Neural progenitor cell (in vitro differentiated cells): ENCODE results near the gene DGUOK. TPM values are rescaled to one million over a fixed set of nuclear protein-coding genes. Genes with fewer than 3 reads are reported as not detected.

ENCODE experiments used
- DNase-seq: peaks from one replicate; pipeline ENCODE4 v3.0.0-alpha.2; 2016; ENCODE audit warnings: low spot score
- H2AFZ ChIP-seq: fragments of 200-600 bp; sonication (generic); replicated peaks from 2 replicates; pipeline ENCODE4 v1.6.1; 2016; ENCODE audit warnings: antibody characterized with exemption
- H3F3A ChIP-seq: fragments of 200-600 bp; sonication (generic); 2 replicates; pipeline ENCODE4 v1.6.1; 2016; ENCODE audit warnings: antibody characterized with exemption, low read depth
- H3K27ac ChIP-seq: fragments of 200-600 bp; sonication (generic); 2 replicates; pipeline ENCODE4 v1.5.1; 2016; ENCODE audit warnings: mild to moderate bottlenecking
- H3K27me3 ChIP-seq: fragments of 200-600 bp; sonication (generic); 2 replicates; pipeline ENCODE4 v1.6.1; 2016; ENCODE audit warnings: mild to moderate bottlenecking, moderate library complexity
- H3K36me3 ChIP-seq: fragments of 200-600 bp; sonication (generic); 2 replicates; pipeline ENCODE4 v1.5.1; 2016
- H3K4me1 ChIP-seq: fragments of 200-600 bp; sonication (generic); 2 replicates; pipeline ENCODE4 v1.6.1; 2016; ENCODE audit warnings: mixed run types
- H3K4me2 ChIP-seq: fragments of 200-600 bp; sonication (generic); 2 replicates; pipeline ENCODE4 v1.6.1; 2016
- H3K4me3 ChIP-seq: fragments of 200-600 bp; sonication (generic); 2 replicates; pipeline ENCODE4 v1.5.1; 2016
- H3K79me2 ChIP-seq: fragments of 200-600 bp; sonication (generic); 2 replicates; pipeline ENCODE4 v1.6.1; 2016; ENCODE audit warnings: low read depth
- H3K9ac ChIP-seq: fragments of 200-600 bp; sonication (generic); 2 replicates; pipeline ENCODE4 v1.6.1; 2016
- H3K9me3 ChIP-seq: fragments of 200-600 bp; sonication (generic); 2 replicates; pipeline ENCODE4 v1.5.1; 2016; ENCODE audit warnings: low read depth
- H4K20me1 ChIP-seq: fragments of 200-600 bp; sonication (generic); 2 replicates; pipeline ENCODE4 v1.6.1; 2016; ENCODE audit warnings: low read depth
- H3K27ac Mint-ChIP-seq: 3 replicates; pipeline ENCODE4 v1.8.0; 2021; ENCODE audit warnings: mixed read lengths
- H3K27me3 Mint-ChIP-seq: 2 replicates; pipeline ENCODE4 v1.8.0; 2022; ENCODE audit warnings: low read depth, mild to moderate bottlenecking, inconsistent platforms, moderate library complexity, mixed read lengths; ENCODE audit not compliant: insufficient read depth
- H3K36me3 Mint-ChIP-seq: 3 replicates; pipeline ENCODE4 v1.8.0; 2021; ENCODE audit warnings: mixed read lengths
- H3K4me1 Mint-ChIP-seq: 3 replicates; pipeline ENCODE4 v1.8.0; 2021; ENCODE audit warnings: mixed read lengths
- H3K4me3 Mint-ChIP-seq: 3 replicates; pipeline ENCODE4 v1.8.0; 2021; ENCODE audit warnings: mild to moderate bottlenecking, moderate library complexity, mixed read lengths
- H3K9me3 Mint-ChIP-seq: 3 replicates; pipeline ENCODE4 v1.8.0; 2020; ENCODE audit warnings: mixed read lengths
- CTCF ChIP-seq: fragments of 200-600 bp; sonication (generic); IDR thresholded peaks from 2 replicates; pipeline ENCODE4 v1.5.1; 2017; ENCODE audit warnings: antibody characterized with exemption, mild to moderate bottlenecking
- EZH2 ChIP-seq: fragments of 200-600 bp; sonication (generic); IDR thresholded peaks from 2 replicates; pipeline ENCODE4 v1.6.1; 2017; ENCODE audit warnings: antibody characterized with exemption, mild to moderate bottlenecking, moderate library complexity
- EZH2phosphoT487 ChIP-seq: fragments of 200-600 bp; sonication (generic); IDR thresholded peaks from 2 replicates; pipeline ENCODE4 v1.6.1; 2017; ENCODE audit warnings: antibody characterized with exemption
- total RNA-seq: library from RNA; depleted of rRNA; stranded (reverse); fragments of >200 nt; gene quantifications from 2 replicates; pipeline ENCODE4 v1.2.3, GENCODE V29; 2015; ENCODE audit warnings: low replicate concordance

The DGUOK gene
- total RNA-seq, 1 donor from 2014 or later, result 79.0 TPM

- peaks cover 17% of the 10 kb centered on the region for H3K4me1 ChIP-seq
- H3K4me3 ChIP-seq, result no peak overlapping the region
- no peaks in the 10 kb centered on the region for H3K36me3 ChIP-seq
- Mint-ChIP-seq H3K36me3 (peaks cover 5% of the 10 kb centered on the region), H3K4me1 (peaks cover 42% of the 10 kb centered on the region), H3K27me3 (peaks cover 7% of the 10 kb centered on the region), H3K27ac (no peak overlapping the region), H3K4me3 (no peak overlapping the region), H3K9me3 (no peaks in the 10 kb centered on the region)
- no peaks in the 10 kb centered on the region for H3K27me3 ChIP-seq
- peaks cover 79% of the 10 kb centered on the region for H4K20me1 ChIP-seq
- H3K79me2 ChIP-seq, result peaks cover 52% of the 10 kb centered on the region
- DNase-seq, result no peak
- no peak overlapping the region for H2AFZ ChIP-seq
- TF ChIP-seq EZH2phosphoT487, result no peak
- no peak for TF ChIP-seq EZH2
- no peak for TF ChIP-seq CTCF
- no peaks in the 10 kb centered on the region for H3F3A ChIP-seq
- no peak overlapping the region for H3K27ac ChIP-seq
- H3K9me3 ChIP-seq, result no peaks in the 10 kb centered on the region
- no peak overlapping the region for H3K4me2 ChIP-seq
- no peak overlapping the region for H3K9ac ChIP-seq
These were observed 69.1 kb downstream of the DGUOK start for GRCh38 chr2:73995810-73996209.

GRCh38 chr2:73997813-73998212, 71.1 kb downstream of the DGUOK start:
- Mint-ChIP-seq H3K9me3 (no peaks in the 10 kb centered on the region), H3K36me3 (peaks cover 2% of the 10 kb centered on the region), H3K27ac (peak overlapping the region; percentile 14), H3K27me3 (peaks cover 7% of the 10 kb centered on the region), H3K4me1 (peaks cover 54% of the 10 kb centered on the region), H3K4me3 (no peak overlapping the region)
- TF ChIP-seq EZH2 (no peak), CTCF (peak; percentile 13), EZH2phosphoT487 (no peak)
- peaks cover 31% of the 10 kb centered on the region for H3K4me1 ChIP-seq
- H3K4me2 ChIP-seq, result no peak overlapping the region
- peaks cover 11% of the 10 kb centered on the region for H3F3A ChIP-seq
- H2AFZ ChIP-seq, result no peak overlapping the region
- H3K36me3 ChIP-seq, result no peaks in the 10 kb centered on the region
- H4K20me1 ChIP-seq, result peaks cover 90% of the 10 kb centered on the region
- no peaks in the 10 kb centered on the region for H3K9me3 ChIP-seq
- DNase-seq, result no peak
- no peak overlapping the region for H3K9ac ChIP-seq
- peaks cover 49% of the 10 kb centered on the region for H3K79me2 ChIP-seq
- no peak overlapping the region for H3K4me3 ChIP-seq
- no peak overlapping the region for H3K27ac ChIP-seq
- H3K27me3 ChIP-seq, result no peaks in the 10 kb centered on the region

- Histone ChIP-seq H3K4me1 (peaks cover 31% of the 10 kb centered on the region), H4K20me1 (peaks cover 87% of the 10 kb centered on the region), H3F3A (peaks cover 18% of the 10 kb centered on the region), H3K4me2 (no peak overlapping the region), H3K9me3 (no peaks in the 10 kb centered on the region), H3K9ac (no peak overlapping the region), H3K4me3 (no peak overlapping the region), H3K27ac (no peak overlapping the region), H3K36me3 (no peaks in the 10 kb centered on the region), H2AFZ (no peak overlapping the region), H3K79me2 (peaks cover 49% of the 10 kb centered on the region), H3K27me3 (no peaks in the 10 kb centered on the region)
- Mint-ChIP-seq H3K4me1 (peaks cover 57% of the 10 kb centered on the region), H3K27ac (peak overlapping the region; percentile 8), H3K9me3 (no peaks in the 10 kb centered on the region), H3K4me3 (peak overlapping the region; percentile 11), H3K27me3 (peaks cover 7% of the 10 kb centered on the region), H3K36me3 (peaks cover 2% of the 10 kb centered on the region)
- TF ChIP-seq EZH2 (no peak), CTCF (no peak), EZH2phosphoT487 (no peak)
- no peak for DNase-seq
These were observed 71.8 kb downstream of the DGUOK start for GRCh38 chr2:73998451-73998850.
